DOHH2 (cell line): ENCODE measurements around the gene DHRS7B.

Source experiments
- H3F3A ChIP-seq: fragments of 200-600 bp; sonication (generic), shearing (Covaris generic); 2 replicates; pipeline ENCODE4 v1.6.0; 2016; ENCODE audit warnings: antibody characterized with exemption, mild to moderate bottlenecking; ENCODE audit not compliant: control insufficient read depth, insufficient read depth
- H3K27ac ChIP-seq: fragments of 200-600 bp; sonication (generic); 2 replicates; pipeline ENCODE4 v1.5.1; 2014; ENCODE audit warnings: low read depth, mild to moderate bottlenecking, low read length, moderate library complexity
- H3K27me3 ChIP-seq: fragments of 200-600 bp; sonication (generic); 2 replicates; pipeline ENCODE4 v1.6.1; 2014; ENCODE audit warnings: mild to moderate bottlenecking, low read length, mixed read lengths; ENCODE audit not compliant: control insufficient read depth
- H3K36me3 ChIP-seq: fragments of 200-600 bp; sonication (generic); 2 replicates; pipeline ENCODE4 v1.6.1; 2014; ENCODE audit warnings: mild to moderate bottlenecking, low read length, moderate library complexity, mixed read lengths; ENCODE audit not compliant: control insufficient read depth
- H3K4me1 ChIP-seq: fragments of 200-600 bp; sonication (generic); 2 replicates; pipeline ENCODE4 v1.6.1; 2014; ENCODE audit warnings: mild to moderate bottlenecking, low read length, mixed read lengths; ENCODE audit not compliant: control insufficient read depth
- H3K4me2 ChIP-seq: fragments of 200-600 bp; sonication (generic); 2 replicates; pipeline ENCODE4 v1.6.0; 2014; ENCODE audit warnings: mild to moderate bottlenecking, low read length, moderate library complexity
- H3K4me3 ChIP-seq: fragments of 200-600 bp; sonication (generic); 2 replicates; pipeline ENCODE4 v1.5.1; 2014; ENCODE audit warnings: mild to moderate bottlenecking, low read length, mixed read lengths
- H3K79me2 ChIP-seq: fragments of 200-600 bp; sonication (generic); 2 replicates; pipeline ENCODE4 v1.6.1; 2014; ENCODE audit warnings: mild to moderate bottlenecking, low read length, mixed read lengths; ENCODE audit not compliant: control insufficient read depth
- H3K9me2 ChIP-seq: fragments of 200-600 bp; sonication (generic); replicated peaks from 2 replicates; pipeline ENCODE4 v1.6.1; 2014; ENCODE audit warnings: mild to moderate bottlenecking, low read length, mixed read lengths; ENCODE audit not compliant: control insufficient read depth
- H3K9me3 ChIP-seq: fragments of 200-600 bp; sonication (generic); 2 replicates; pipeline ENCODE4 v1.6.1; 2014; ENCODE audit warnings: antibody characterized with exemption, low read length, mixed read lengths; ENCODE audit not compliant: control insufficient read depth, insufficient read depth
- H4K20me1 ChIP-seq: fragments of 200-600 bp; sonication (generic); 2 replicates; pipeline ENCODE4 v1.6.0; 2014; ENCODE audit warnings: low read depth, mild to moderate bottlenecking, antibody characterized with exemption, low read length, moderate library complexity; ENCODE audit not compliant: control insufficient read depth, insufficient read depth
- EZH2phosphoT487 ChIP-seq: fragments of 200-600 bp; sonication (generic); IDR thresholded peaks from 2 replicates; pipeline ENCODE4 v1.6.1; 2017; ENCODE audit warnings: borderline replicate concordance, mild to moderate bottlenecking, antibody characterized with exemption, low read length, moderate library complexity, mixed read lengths
- TF ChIP-seq, protein P1 (sequence below): fragments of 200-600 bp; sonication (generic); IDR thresholded peaks from one replicate; pipeline ENCODE4 v1.5.1; 2014; ENCODE audit warnings: antibody characterized with exemption, mild to moderate bottlenecking, low read depth, low read length; ENCODE audit not compliant: poor library complexity, severe bottlenecking

DHRS7B gene

GRCh38 chr17:21094298-21094704, 32.5 kb upstream of the DHRS7B start:
- no peaks in the 10 kb centered on the region for H3K9me3 ChIP-seq
- no peaks in the 10 kb centered on the region for H3K9me2 ChIP-seq
- H3K27ac ChIP-seq, result no peak overlapping the region
- H3K36me3 ChIP-seq, result no peaks in the 10 kb centered on the region
- no peak overlapping the region for H3K4me3 ChIP-seq
- TF ChIP-seq, protein P1, sequence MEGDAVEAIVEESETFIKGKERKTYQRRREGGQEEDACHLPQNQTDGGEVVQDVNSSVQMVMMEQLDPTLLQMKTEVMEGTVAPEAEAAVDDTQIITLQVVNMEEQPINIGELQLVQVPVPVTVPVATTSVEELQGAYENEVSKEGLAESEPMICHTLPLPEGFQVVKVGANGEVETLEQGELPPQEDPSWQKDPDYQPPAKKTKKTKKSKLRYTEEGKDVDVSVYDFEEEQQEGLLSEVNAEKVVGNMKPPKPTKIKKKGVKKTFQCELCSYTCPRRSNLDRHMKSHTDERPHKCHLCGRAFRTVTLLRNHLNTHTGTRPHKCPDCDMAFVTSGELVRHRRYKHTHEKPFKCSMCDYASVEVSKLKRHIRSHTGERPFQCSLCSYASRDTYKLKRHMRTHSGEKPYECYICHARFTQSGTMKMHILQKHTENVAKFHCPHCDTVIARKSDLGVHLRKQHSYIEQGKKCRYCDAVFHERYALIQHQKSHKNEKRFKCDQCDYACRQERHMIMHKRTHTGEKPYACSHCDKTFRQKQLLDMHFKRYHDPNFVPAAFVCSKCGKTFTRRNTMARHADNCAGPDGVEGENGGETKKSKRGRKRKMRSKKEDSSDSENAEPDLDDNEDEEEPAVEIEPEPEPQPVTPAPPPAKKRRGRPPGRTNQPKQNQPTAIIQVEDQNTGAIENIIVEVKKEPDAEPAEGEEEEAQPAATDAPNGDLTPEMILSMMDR, result no peak
- no peak for TF ChIP-seq EZH2phosphoT487
- H3F3A ChIP-seq, result peaks cover 3% of the 10 kb centered on the region
- H4K20me1 ChIP-seq, result no peaks in the 10 kb centered on the region
- H3K27me3 ChIP-seq, result no peaks in the 10 kb centered on the region
- H3K4me1 ChIP-seq, result peaks cover 45% of the 10 kb centered on the region
- peaks cover 9% of the 10 kb centered on the region for H3K79me2 ChIP-seq
- no peak overlapping the region for H3K4me2 ChIP-seq

DNA sequence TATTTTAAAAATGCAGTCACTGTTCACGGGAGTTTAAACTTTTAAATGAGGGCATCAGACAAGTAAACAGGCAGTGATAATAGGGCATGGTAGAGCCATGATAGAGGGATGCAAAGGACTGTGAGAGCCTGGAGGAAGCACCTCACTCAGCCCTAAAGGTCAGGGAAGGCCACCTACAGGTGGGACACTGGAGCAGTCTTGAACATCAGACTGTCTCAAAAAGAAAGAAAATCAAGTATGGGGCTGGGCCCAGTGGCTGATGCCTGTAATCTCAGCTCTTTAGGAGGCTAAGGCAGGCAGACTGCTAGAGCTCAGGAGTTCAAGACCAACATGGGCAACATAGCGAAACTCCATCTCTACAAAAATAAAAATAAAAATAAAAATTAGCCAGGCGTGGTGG, 31.0 kb upstream of the DHRS7B start:
- peaks cover 3% of the 10 kb centered on the region for H3F3A ChIP-seq
- no peak overlapping the region for H3K27ac ChIP-seq
- peaks cover 40% of the 10 kb centered on the region for H3K4me1 ChIP-seq
- no peak for TF ChIP-seq EZH2phosphoT487
- TF ChIP-seq, protein P1, result peak; percentile 31
- no peaks in the 10 kb centered on the region for H3K27me3 ChIP-seq
- H3K9me3 ChIP-seq, result no peaks in the 10 kb centered on the region
- H3K4me3 ChIP-seq, result no peak overlapping the region
- H3K79me2 ChIP-seq, result peaks cover 9% of the 10 kb centered on the region
- no peaks in the 10 kb centered on the region for H3K36me3 ChIP-seq
- H3K4me2 ChIP-seq, result no peak overlapping the region
- no peaks in the 10 kb centered on the region for H3K9me2 ChIP-seq
- H4K20me1 ChIP-seq, result no peaks in the 10 kb centered on the region

- Histone ChIP-seq H3K4me1 (peaks cover 36% of the 10 kb centered on the region), H3K27me3 (no peaks in the 10 kb centered on the region), H3K79me2 (peaks cover 9% of the 10 kb centered on the region), H3F3A (peaks cover 3% of the 10 kb centered on the region; the same call in 1 of the 2 replicates), H3K4me2 (no peak overlapping the region), H3K9me2 (no peaks in the 10 kb centered on the region), H3K4me3 (no peak overlapping the region), H4K20me1 (no peaks in the 10 kb centered on the region), H3K27ac (no peak overlapping the region), H3K9me3 (no peaks in the 10 kb centered on the region), H3K36me3 (no peaks in the 10 kb centered on the region)
- TF ChIP-seq EZH2phosphoT487, result no peak
- TF ChIP-seq, protein P1, result no peak
Observed at GRCh38 chr17:21096874-21097273, 29.9 kb upstream of the DHRS7B start.
